ENCODE results near the gene NOS3. TPM values are rescaled to one million over a fixed set of nuclear protein-coding genes. Genes with fewer than 3 reads are reported as not detected.

NOS3 gene
- total and polyA plus RNA-seq, 9 of the 15 experiments (the other 6 are each of a cell fraction or from before 2014, with no cell fraction given): 1.1 to 121 (median 23.6) TPM

- TF ChIP-seq NRF1 (conservative IDR thresholded peaks at IDR 0.05 in 1 of 2, IDR thresholded peaks at IDR 0.05 in 1 of 2) (peak; percentile 57 to 64), NCOA6 (IDR thresholded peaks at IDR 0.05) (no peak), ZNF778 (CRISPR knock-in tag; IDR thresholded peaks at IDR 0.05) (no peak), SRSF1 (IDR thresholded peaks at IDR 0.05; ENCODE audit: low read depth, low read length) (no peak), ID3 (CRISPR knock-in tag; IDR thresholded peaks at IDR 0.05) (no peak), ID3 (tag; IDR thresholded peaks at IDR 0.05) (0 out of 2 replicates have a peak, but pooled peaks have one; percentile 18), TFE3 (CRISPR knock-in tag; IDR thresholded peaks at IDR 0.05) (no peak), CBX1 (IDR thresholded peaks at IDR 0.05; ENCODE audit: low read depth) (no peak), SNRNP70 (optimal IDR thresholded peaks at IDR 0.05; ENCODE audit: low read depth, low read length) (no peak), SETDB1 (IDR thresholded peaks at IDR 0.05; ENCODE audit: low read length) (no peak), SIX5 (IDR thresholded peaks at IDR 0.05; ENCODE audit: borderline replicate concordance in 1 of 2, insufficient read depth in 1 of 2, low read depth in 1 of 2, low read length in 2 of 2) (no peak), CC2D1A (IDR thresholded peaks at IDR 0.05) (no peak), ZSCAN32 (CRISPR knock-in tag; IDR thresholded peaks at IDR 0.05) (no peak), SMARCA5 (IDR thresholded peaks at IDR 0.05) (no peak), SMAD3 (CRISPR knock-in tag; conservative IDR thresholded peaks at IDR 0.05) (no peak), GABPB1 (CRISPR knock-in tag; IDR thresholded peaks at IDR 0.05) (no peak), TRIM28 (IDR thresholded peaks at IDR 0.05) (no peak), ZNF217 (CRISPR knock-in tag; IDR thresholded peaks at IDR 0.05) (no peak), CEBPB (tag; IDR thresholded peaks at IDR 0.05) (no peak), ZNF699 (CRISPR knock-in tag; IDR thresholded peaks at IDR 0.05; ENCODE audit: insufficient replicate concordance) (no peak), GTF2E2 (tag; IDR thresholded peaks at IDR 0.05) (no peak), ZBTB33 (CRISPR knock-in tag; IDR thresholded peaks at IDR 0.05) (no peak), CCNT2 (IDR thresholded peaks at IDR 0.05; ENCODE audit: borderline replicate concordance, extremely low read depth, insufficient read length, low read depth, low read length) (no peak), MED1 (CRISPR knock-in tag; IDR thresholded peaks at IDR 0.05; ENCODE audit: borderline replicate concordance) (no peak), CBFB (CRISPR knock-in tag; IDR thresholded peaks at IDR 0.05) (no peak), HMGN3 (IDR thresholded peaks at IDR 0.05; ENCODE audit: borderline replicate concordance, extremely low read depth, insufficient read length, low read depth, low read length) (no peak), ZNF511 (CRISPR knock-in tag; IDR thresholded peaks at IDR 0.05) (peak; percentile 69)
These were observed 35.8 kb upstream of the NOS3 start (continued) for GRCh38 chr7:150954986-150955518.

Measured in K562 (cell line).